HPDE6-E6E7 (cell line): ENCODE results near the gene COL10A1.

Experiments used
- DNase-seq: peaks from one replicate; pipeline ENCODE4 v3.0.0; 2011; ENCODE audit warnings: missing footprints; ENCODE audit errors: extremely low spot score

COL10A1 gene

DNA sequence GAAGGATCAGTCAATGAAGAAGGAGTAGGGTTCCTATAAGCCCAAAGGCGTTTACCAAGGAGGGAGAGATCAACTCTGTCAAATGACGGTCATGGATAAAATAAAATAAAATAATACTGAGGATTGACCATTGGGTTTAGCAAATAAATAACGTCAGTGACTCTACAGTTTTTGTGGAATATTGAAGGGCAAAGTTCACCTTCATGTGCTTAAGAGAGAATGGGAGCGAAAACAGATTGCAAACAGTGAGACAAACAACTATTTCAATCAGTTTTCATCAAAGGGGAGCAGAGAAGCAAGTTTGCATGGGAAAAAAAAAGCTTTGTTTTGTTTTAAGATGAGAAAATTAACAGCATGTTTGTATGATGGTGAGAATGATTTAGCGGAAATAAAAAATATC, 42.9 kb downstream of the COL10A1 start:
- no peak for DNase-seq

GRCh38 chr6:116078945-116079344, 47.0 kb downstream of the COL10A1 start:
- no peak for DNase-seq

GRCh38 chr6:116078522-116078921, 47.4 kb downstream of the COL10A1 start:
- DNase-seq: no peak

GRCh38 chr6:116074732-116075390, 51.1 kb downstream of the COL10A1 start:
- DNase-seq: no peak

DNA sequence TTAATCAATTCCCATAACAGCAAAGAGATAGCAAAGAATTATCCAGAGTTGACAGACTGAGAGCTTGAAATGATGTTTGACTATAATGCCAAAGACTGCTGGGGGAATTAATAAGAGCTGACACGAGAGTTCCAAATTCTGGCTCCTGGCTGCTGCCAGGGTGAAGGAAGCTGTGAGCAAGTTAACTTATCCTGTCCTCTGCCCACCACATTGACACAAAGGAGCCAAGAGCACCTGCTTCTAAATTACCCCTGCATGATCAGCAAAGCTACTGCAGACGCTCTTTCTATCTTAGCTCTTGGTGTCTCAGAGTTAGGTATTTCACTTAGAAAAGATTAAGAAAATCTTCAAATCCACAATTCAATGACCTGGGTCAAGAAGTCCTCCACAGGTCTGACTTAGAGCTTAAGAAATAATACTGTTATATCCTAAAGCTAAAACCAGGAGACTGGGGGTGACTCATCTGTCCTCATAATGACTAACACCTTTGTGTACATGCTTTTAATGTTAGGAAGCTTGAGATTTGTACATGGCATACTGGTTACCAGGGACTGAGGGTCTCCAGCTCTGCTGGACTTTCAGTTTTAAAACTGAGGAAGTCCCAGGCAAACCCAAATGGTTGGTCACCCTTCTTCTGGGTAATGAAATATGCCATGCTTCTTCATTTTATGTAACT, 52.0 kb downstream of the COL10A1 start:
- peak; percentile 50 for DNase-seq

DNA sequence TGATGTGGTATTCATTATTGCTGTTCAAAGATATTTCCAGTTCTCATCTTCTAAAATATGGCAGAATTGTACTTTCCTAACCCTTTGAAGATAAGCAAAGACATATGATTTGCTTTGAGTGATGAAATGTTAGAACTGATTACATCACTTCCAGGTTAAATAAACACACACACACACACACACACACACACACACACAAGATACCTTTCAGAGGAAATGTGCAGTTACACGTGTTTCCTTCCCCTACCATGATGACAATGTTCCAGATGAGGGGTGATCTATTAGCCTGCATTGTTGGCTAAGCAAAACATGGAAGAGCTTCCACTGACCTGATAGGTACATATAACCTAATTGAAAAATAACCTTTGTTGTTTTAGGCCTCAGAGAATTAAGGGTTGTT, 53.6 kb downstream of the COL10A1 start:
- DNase-seq: no peak

DNA sequence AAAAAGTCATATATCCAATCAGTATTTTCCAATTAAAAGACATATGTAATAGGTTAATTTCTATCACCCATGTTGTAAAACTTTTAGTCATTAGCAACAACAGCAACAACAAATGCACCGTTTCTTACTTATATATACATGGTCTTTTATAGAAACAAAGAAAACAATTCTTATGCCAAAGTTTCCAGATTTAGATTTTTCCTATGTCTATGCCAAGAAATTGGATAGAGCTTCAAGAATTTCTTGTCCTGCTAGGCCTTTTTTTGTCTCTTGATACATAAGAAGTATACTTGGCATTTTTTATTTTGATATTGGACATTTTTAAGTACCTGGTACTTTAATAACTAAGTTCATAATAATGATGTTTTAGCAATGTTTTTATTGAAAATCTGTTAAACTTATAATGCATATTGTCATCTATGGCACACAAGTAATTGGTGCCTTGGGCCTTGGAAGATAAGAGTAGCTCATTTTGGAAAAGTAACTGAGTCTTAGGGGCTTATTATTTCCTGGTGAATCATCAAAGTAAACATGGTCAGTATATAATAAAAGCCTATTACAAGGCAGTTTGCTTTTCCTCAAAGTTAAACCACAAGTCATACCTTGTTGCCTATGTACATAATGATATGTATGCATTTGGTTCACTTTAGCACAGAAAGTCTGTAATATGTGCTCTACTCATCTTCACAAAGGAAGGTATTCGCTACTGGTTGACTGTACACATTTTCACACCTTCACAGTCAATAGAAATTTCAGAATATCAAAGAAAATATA, 55.1 kb downstream of the COL10A1 start:
- DNase-seq: no peak

GRCh38 chr6:116070101-116070500, 55.8 kb downstream of the COL10A1 start:
- DNase-seq: no peak
